HEK293 (cell line): ENCODE results near the gene CCDC122.

Source experiments
- CTCF ChIA-PET: fragments of 350-600 bp; formaldehyde crosslinking; extraction: SDS; loops from one replicate; lab custom pipeline; 2021; ENCODE audit warnings: antibody characterized with exemption; lab: Yijun Ruan, JAX
- POLR2A ChIA-PET: fragments of 300-600 bp; formaldehyde crosslinking; extraction: SDS; loops from one replicate; lab custom pipeline; 2020; ENCODE audit warnings: antibody characterized with exemption, inconsistent platforms; lab: Yijun Ruan, JAX
- H3K27ac ChIP-seq: fragments of 200-500 bp; sonication (Bioruptor generic); 2 replicates; pipeline ENCODE4 v1.5.1; 2014; ENCODE audit warnings: low read depth, low read length, control low read depth, inconsistent platforms; ENCODE audit errors: extremely low read depth
- H3K36me3 ChIP-seq, 2 experiments: fragments of 200-500 bp in 1 of 2; sonication (Bioruptor generic) in 1 of 2; 1 replicate in 1 of 2; 2 replicates in 1 of 2; pipeline ENCODE4 v1.5.1; 2014 to 2017; ENCODE audit warnings: inconsistent platforms in 2 of 2, low read length in 2 of 2; ENCODE audit not compliant: control insufficient read depth in 2 of 2, insufficient read depth in 1 of 2
- H3K4me1 ChIP-seq: fragments of 200-500 bp; sonication (Bioruptor generic); 2 replicates; pipeline ENCODE4 v1.5.1; 2014; ENCODE audit warnings: mild to moderate bottlenecking, low read length, inconsistent platforms; ENCODE audit not compliant: control insufficient read depth, insufficient read depth
- H3K4me3 ChIP-seq: 2 replicates; pipeline ENCODE4 v1.5.1; 2011; ENCODE audit warnings: low read depth, mild to moderate bottlenecking, control low read depth, low read length, moderate library complexity
- H3K9me3 ChIP-seq: fragments of 200-500 bp; sonication (Bioruptor generic); 2 replicates; pipeline ENCODE4 v1.5.1; 2014; ENCODE audit warnings: low read depth, low read length, inconsistent platforms; ENCODE audit not compliant: control insufficient read depth, insufficient read depth
- ATF2 ChIP-seq: fragments of 450-650 bp; formaldehyde crosslinking; IDR thresholded peaks from 2 replicates; pipeline ENCODE4 v1.5.1; 2016; ENCODE audit warnings: missing biosample characterization, missing genetic modification characterization, low read depth
- HOXD13 ChIP-seq: sonication (generic); formaldehyde crosslinking; IDR thresholded peaks from 2 replicates; pipeline ENCODE4 v1.8.0; 2022; ENCODE audit warnings: missing genetic modification reagents, borderline replicate concordance
- IKZF3 ChIP-seq: fragments of 450-650 bp; IDR thresholded peaks from 2 replicates; pipeline ENCODE4 v1.5.0; 2018; ENCODE audit warnings: missing biosample characterization, mild to moderate bottlenecking, missing genetic modification characterization, moderate library complexity
- INSM2 ChIP-seq: fragments of 450-650 bp; formaldehyde crosslinking; IDR thresholded peaks from 2 replicates; pipeline ENCODE4 v1.5.1; 2016; ENCODE audit warnings: missing biosample characterization, missing genetic modification characterization
- OVOL3 ChIP-seq: fragments of 450-650 bp; formaldehyde crosslinking; IDR thresholded peaks from 2 replicates; pipeline ENCODE4 v1.5.1; 2016; ENCODE audit warnings: missing biosample characterization, missing genetic modification characterization
- RBAK ChIP-seq: fragments of 450-650 bp; formaldehyde crosslinking; IDR thresholded peaks from 2 replicates; pipeline ENCODE4 v1.5.1; 2016; ENCODE audit warnings: missing biosample characterization, missing genetic modification characterization
- TCF7L2 ChIP-seq: IDR thresholded peaks from 2 replicates; pipeline ENCODE4 v1.6.1; 2011; ENCODE audit warnings: low read depth, mild to moderate bottlenecking, inconsistent platforms, low read length, moderate library complexity, borderline replicate concordance
- ZBTB20 ChIP-seq: fragments of 450-650 bp; formaldehyde crosslinking; IDR thresholded peaks from 2 replicates; pipeline ENCODE4 v1.5.1; 2016; ENCODE audit warnings: missing biosample characterization, missing genetic modification characterization
- ZFHX2 ChIP-seq: fragments of 450-650 bp; formaldehyde crosslinking; conservative IDR thresholded peaks from 2 replicates; pipeline ENCODE4 v1.5.1; 2016; ENCODE audit warnings: missing biosample characterization, missing genetic modification characterization
- ZFP41 ChIP-seq: fragments of 450-650 bp; formaldehyde crosslinking; IDR thresholded peaks from 2 replicates; pipeline ENCODE4 v1.5.1; 2016; ENCODE audit warnings: missing biosample characterization, missing genetic modification characterization, borderline replicate concordance
- ZNF114 ChIP-seq: fragments of 450-650 bp; formaldehyde crosslinking; IDR thresholded peaks from 2 replicates; pipeline ENCODE4 v1.5.0; 2017; ENCODE audit warnings: missing biosample characterization, missing genetic modification characterization
- ZNF184 ChIP-seq: fragments of 450-650 bp; IDR thresholded peaks from 2 replicates; pipeline ENCODE4 v1.5.1; 2018; ENCODE audit warnings: missing biosample characterization, mild to moderate bottlenecking, missing genetic modification characterization
- ZNF23 ChIP-seq: fragments of 450-650 bp; formaldehyde crosslinking; IDR thresholded peaks from 2 replicates; pipeline ENCODE4 v1.5.1; 2016; ENCODE audit warnings: missing biosample characterization, missing genetic modification characterization, borderline replicate concordance
- ZNF362 ChIP-seq: fragments of 450-650 bp; formaldehyde crosslinking; IDR thresholded peaks from 2 replicates; pipeline ENCODE4 v1.5.1; 2016; ENCODE audit warnings: missing biosample characterization, missing genetic modification characterization
- ZNF76 ChIP-seq: fragments of 450-650 bp; formaldehyde crosslinking; IDR thresholded peaks from 2 replicates; pipeline ENCODE4; 2016; ENCODE audit warnings: low read depth, missing biosample characterization, missing genetic modification characterization, borderline replicate concordance
- ZNF776 ChIP-seq: fragments of 450-650 bp; formaldehyde crosslinking; IDR thresholded peaks from 2 replicates; pipeline ENCODE4 v1.5.0; 2017; ENCODE audit warnings: missing biosample characterization, missing genetic modification characterization, borderline replicate concordance
- ZNF837 ChIP-seq: fragments of 450-650 bp; formaldehyde crosslinking; IDR thresholded peaks from 2 replicates; pipeline ENCODE4 v1.5.1; 2016; ENCODE audit warnings: missing biosample characterization, missing genetic modification characterization
- TF ChIP-seq, protein P1 (sequence below): fragments of 450-650 bp; formaldehyde crosslinking; IDR thresholded peaks from 2 replicates; pipeline ENCODE4 v1.5.1; 2016; ENCODE audit warnings: missing biosample characterization, missing genetic modification characterization

CCDC122 gene

GRCh38 chr13:43815204-43815603 is 64.3 kb downstream of the CCDC122 start (continued):
- peak; percentile 64 for TF ChIP-seq INSM2
- TF ChIP-seq ZNF23 (tag by site-specific recombination): no peak
- TF ChIP-seq, all 188 proteins: peak for 17

DNA sequence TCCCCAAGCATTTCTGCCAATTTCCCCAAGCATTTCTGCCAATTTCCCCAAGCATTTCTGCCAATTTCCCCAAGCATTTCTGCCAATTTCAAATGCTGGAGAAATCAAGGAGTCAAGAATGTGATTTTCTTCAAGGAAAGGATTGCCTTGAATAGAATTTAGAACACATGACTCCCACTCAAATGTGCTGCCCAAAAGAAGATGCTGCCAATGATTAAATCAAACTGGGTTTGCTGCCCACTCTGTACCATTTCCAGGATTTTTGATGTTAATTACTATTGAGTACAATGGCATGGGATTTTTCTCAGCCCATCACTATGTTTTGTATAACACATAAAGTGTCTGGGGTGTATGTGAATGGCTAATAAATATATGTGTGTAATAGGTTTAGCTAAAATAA is 70.9 kb downstream of the CCDC122 start:
- Histone ChIP-seq H3K4me3 (no peak overlapping the region), H3K9me3 (no peaks in the 10 kb centered on the region), H3K36me3 (no peaks in the 10 kb centered on the region), H3K27ac (no peak overlapping the region), H3K4me1 (no peaks in the 10 kb centered on the region)
- ChIA-PET POLR2A (no interaction called here), CTCF (no interaction called here)
- TF ChIP-seq TCF7L2 (no peak), HOXD13 (no peak), ATF2 (tag by site-specific recombination) (no peak), ZNF114 (tag by site-specific recombination) (no peak), ZNF837 (tag by site-specific recombination) (no peak), OVOL3 (tag by site-specific recombination) (no peak)

DNA sequence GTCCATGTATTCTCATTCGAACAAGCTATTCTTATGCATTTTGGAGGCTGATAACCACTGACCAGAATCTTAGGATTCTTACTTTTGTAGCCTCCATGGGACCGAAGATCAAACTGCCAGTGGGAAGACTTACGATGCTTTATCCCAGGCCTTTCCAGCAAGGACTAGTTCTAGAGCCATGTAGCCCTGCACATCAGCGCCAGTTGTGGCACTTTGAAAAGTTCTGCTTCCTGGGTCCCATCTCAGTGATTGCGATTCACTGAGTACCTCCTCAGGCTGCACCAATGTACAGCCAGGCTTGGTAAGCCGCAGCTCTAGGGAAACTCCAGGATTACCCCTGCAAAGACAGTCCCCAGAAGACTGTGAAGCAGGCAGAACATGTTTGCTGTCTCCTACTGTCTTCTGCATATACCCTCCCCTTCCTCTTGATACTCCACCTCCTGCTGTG is 73.8 kb downstream of the CCDC122 start:
- POLR2A ChIA-PET: no interaction called here
- TF ChIP-seq RBAK (tag by site-specific recombination): no peak
- 0 out of 2 replicates have a peak, but pooled peaks have one; percentile 34 for TF ChIP-seq ZNF362
- no peak for TF ChIP-seq ZFP41
- TF ChIP-seq ZNF76 (tag by site-specific recombination): no peak
- CTCF ChIA-PET: interaction anchor here (0.5 to 1.2 kb wide), 3 partner anchors 618 to 851 kb away, joined by 3 to 6 read pairs (median 4); no protein-coding TSS in a partner anchor
- Histone ChIP-seq H3K9me3 (no peaks in the 10 kb centered on the region), H3K27ac (no peak overlapping the region), H3K4me3 (no peak overlapping the region), H3K36me3 (no peaks in the 10 kb centered on the region), H3K4me1 (no peaks in the 10 kb centered on the region)

GRCh38 chr13:43805071-43805468 is 74.5 kb downstream of the CCDC122 start:
- Histone ChIP-seq H3K4me3 (no peak overlapping the region), H3K4me1 (no peaks in the 10 kb centered on the region), H3K27ac (no peak overlapping the region), H3K36me3 (no peaks in the 10 kb centered on the region), H3K9me3 (no peaks in the 10 kb centered on the region)
- ChIA-PET POLR2A (interaction anchor here (1.1 kb wide), 1 partner anchor 9 kb away, joined by 5 read pairs; no protein-coding TSS in a partner anchor), CTCF (interaction anchor here (0.5 to 2.3 kb wide), 16 partner anchors 9 to 967 kb away, joined by 3 to 13 read pairs (median 4); no protein-coding TSS in a partner anchor)
- TF ChIP-seq ZFHX2 (tag by site-specific recombination) (no peak), IKZF3 (tag by site-specific recombination) (no peak), ZNF776 (no peak), ZBTB20 (tag by site-specific recombination) (peak; percentile 63), ZNF184 (tag by site-specific recombination) (no peak)
- TF ChIP-seq, protein P1, sequence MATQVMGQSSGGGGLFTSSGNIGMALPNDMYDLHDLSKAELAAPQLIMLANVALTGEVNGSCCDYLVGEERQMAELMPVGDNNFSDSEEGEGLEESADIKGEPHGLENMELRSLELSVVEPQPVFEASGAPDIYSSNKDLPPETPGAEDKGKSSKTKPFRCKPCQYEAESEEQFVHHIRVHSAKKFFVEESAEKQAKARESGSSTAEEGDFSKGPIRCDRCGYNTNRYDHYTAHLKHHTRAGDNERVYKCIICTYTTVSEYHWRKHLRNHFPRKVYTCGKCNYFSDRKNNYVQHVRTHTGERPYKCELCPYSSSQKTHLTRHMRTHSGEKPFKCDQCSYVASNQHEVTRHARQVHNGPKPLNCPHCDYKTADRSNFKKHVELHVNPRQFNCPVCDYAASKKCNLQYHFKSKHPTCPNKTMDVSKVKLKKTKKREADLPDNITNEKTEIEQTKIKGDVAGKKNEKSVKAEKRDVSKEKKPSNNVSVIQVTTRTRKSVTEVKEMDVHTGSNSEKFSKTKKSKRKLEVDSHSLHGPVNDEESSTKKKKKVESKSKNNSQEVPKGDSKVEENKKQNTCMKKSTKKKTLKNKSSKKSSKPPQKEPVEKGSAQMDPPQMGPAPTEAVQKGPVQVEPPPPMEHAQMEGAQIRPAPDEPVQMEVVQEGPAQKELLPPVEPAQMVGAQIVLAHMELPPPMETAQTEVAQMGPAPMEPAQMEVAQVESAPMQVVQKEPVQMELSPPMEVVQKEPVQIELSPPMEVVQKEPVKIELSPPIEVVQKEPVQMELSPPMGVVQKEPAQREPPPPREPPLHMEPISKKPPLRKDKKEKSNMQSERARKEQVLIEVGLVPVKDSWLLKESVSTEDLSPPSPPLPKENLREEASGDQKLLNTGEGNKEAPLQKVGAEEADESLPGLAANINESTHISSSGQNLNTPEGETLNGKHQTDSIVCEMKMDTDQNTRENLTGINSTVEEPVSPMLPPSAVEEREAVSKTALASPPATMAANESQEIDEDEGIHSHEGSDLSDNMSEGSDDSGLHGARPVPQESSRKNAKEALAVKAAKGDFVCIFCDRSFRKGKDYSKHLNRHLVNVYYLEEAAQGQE: no peak
